GM10847 (cell line): ENCODE results near the gene ARHGAP23.

Source experiments
- POLR2A ChIP-seq: IDR thresholded peaks from 2 replicates; pipeline ENCODE4 v1.6.1; 2011; ENCODE audit not compliant: insufficient read length; ENCODE audit errors: extremely low read depth

The ARHGAP23 gene

DNA sequence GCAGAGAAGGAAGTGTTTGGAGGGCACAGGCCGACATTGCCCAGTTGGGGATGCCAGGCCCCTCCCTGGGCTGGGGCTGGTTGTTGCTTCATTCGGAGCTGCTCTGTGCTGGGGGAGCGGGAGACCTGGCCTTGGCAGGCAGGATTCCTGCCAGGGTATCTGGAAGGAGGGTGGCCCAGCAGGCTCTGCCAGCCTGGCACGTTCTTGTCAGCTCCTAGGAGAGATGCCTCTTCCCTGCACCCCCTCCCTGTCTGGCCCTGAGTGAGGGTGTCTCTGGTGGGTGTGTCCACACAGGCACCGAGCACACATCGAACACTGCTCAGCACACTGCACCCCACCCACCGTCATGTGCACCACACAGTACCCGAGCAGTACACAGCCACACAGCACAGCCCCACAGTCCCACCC, 35.2 kb downstream of the ARHGAP23 start:
- TF ChIP-seq POLR2A: no peak

DNA sequence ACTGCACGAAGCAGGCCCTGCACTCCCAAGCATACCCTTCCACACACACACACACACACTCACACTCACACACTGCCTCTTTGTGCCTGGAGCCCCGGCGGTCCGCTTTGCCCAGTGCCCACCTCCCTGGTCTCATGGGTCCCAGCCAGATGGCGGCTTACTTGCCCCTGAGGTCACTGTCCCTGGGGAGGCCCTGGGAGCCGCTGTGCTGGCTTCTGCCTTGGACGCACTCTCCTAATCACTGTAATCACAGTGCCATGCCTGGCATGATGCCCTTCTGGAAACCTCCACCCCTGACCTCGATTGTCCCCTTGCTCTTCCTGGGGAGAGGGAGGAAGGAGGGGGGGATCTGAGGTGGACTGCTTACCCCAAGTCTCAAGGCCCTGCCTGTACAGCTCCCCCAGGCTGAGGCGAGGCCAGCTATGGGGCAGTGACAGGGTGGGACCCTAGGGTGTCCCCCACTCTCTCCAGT, 36.0 kb downstream of the ARHGAP23 start:
- no peak for TF ChIP-seq POLR2A

DNA sequence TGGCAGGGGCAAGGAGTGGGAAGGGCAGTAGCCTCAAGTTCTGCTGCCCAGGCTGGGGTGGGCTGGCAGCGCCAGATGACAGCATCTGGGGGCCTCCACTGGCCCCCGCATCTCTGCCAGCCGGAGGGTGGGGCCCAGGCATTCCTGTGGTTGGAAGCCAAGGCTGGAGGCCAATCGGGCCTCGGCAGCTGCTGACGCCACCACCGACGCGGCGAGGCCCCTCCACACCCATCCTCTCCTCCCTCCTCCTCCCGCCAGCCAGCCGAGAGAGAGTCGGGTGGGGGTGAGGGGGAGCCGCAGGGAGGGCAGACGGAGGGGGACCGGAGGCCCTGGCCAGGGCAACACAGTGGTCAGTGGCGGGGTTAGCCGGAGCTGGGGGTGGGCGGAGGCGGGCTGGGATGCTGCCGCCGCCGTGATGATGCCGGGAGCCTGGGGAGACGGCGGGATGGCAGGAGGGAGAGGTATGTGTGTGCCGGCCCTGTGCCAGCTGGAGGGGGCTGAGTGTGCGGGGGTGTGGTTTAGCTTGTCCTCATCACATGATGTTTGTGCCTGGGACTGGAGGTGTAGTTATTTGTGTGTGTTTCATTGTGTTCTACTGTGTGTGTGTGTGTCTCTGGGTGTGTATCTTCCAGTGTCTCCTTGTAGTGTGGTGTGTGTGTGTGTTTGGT, 36.6 kb downstream of the ARHGAP23 start:
- no peak for TF ChIP-seq POLR2A

DNA sequence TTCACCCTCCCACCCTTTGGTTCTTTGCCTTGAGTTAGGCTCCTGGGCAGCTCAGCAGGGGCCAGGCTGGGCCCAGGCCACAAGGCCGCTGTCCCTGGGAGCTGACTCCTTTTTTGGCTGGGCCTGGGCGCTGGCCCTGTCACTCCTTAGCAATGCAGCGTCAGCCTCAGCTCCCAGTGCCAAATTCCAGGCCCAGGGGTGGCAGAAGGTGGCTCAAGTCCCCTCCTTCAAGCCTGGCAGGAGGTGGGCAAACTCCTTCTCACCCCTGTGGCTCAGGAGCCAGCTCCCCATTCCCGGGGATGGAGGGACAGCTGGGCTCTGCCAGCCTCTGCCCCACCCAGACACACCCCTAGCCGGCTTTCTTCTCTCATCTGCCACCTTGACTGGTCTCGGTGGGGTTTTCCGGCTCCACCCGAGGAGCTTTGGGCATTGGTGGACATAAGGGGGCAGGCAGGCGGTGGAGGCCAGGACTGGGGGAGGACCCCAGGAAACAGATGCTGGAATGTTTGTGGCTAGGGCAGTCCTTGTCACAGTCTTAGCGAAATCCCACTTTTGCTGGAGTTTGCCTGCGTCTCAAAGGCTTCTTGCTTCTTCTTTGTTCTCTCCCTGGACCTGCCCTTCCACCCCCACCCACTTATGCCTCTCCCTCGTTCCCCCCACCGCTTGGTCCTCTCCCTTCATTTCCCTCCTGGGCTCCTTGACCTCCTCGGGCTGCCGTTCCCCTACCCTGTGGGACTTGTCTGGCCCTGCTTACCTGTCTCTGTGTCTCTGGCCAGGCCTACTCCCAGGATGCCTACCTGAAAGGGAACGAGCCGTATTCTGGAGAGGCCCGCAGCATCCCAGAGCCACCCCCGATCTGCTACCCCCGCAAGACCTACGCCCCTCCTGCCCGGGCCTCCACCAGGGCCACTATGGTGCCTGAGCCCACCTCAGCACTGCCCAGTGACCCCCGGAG, 37.4 kb downstream of the ARHGAP23 start:
- TF ChIP-seq POLR2A: no peak

GRCh38 chr17:38466346-38467315, 38.4 kb downstream of the ARHGAP23 start:
- no peak for TF ChIP-seq POLR2A

GRCh38 chr17:38467491-38467890, 39.2 kb downstream of the ARHGAP23 start:
- no peak for TF ChIP-seq POLR2A

- TF ChIP-seq POLR2A: no peak
These were observed 41.6 kb downstream of the ARHGAP23 start for GRCh38 chr17:38469875-38470274.

- no peak for TF ChIP-seq POLR2A
These were observed 48.3 kb downstream of the ARHGAP23 start for GRCh38 chr17:38476549-38476948.

DNA sequence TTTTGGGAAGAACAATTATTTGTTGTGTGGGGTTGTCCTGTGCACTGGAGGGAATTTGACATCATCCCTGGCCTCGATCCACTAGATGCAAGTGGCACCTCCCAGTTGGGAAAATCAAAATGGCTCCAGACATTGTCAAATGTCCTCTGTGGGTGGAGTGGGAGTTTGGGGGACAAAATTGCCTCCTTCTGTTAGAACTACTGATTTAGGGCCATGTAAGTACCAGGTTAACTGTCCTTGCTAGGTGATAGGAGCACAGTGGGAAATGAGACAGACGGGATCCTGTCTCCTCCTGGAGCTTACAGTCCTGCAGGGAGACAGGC, 56.8 kb downstream of the ARHGAP23 start:
- no peak for TF ChIP-seq POLR2A

- peak; percentile 84 for TF ChIP-seq POLR2A
These were observed 57.5 kb downstream of the ARHGAP23 start for GRCh38 chr17:38485681-38486298.

- TF ChIP-seq POLR2A: no peak
These were observed 70.1 kb downstream of the ARHGAP23 start for GRCh38 chr17:38498353-38498752.

DNA sequence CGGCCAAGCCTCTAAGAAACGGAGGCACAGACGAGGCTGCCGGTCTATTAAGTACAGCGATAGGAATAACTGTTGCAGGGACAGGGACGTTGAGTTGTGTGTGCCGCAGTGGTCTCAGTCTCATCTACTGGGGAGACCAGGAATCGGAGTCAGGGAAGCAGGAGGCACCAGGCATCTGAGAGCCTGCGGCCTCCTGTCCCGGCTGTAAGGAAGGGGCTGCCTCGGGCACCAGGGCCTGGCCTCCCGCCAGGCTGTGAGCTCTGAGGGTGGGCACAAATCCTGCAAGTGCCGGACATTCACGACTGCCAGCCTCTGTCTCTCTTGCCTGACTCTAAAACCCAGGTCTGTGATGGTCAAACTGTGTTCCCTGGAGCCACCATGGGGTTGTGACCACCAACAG, 76.0 kb downstream of the ARHGAP23 start:
- no peak for TF ChIP-seq POLR2A

DNA sequence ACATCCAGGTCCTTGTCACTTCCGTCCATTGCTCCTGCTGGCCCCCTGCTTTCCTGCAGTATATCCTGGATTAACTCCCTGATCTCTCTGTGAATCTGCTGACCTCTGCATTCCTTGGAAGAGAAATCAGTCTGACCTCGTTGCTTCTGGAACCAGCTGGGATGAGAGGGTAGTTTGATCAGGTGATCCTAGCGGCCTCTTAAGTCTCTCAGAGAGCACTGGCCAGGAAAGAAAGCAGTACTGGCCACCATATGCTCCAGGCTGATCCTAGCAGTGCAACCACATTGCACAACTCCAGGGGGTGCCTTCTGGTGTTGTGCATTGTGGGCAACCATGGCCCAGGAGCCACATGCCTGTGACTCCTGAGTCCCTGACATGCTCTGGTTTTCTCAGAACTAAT, 79.2 kb downstream of the ARHGAP23 start:
- TF ChIP-seq POLR2A: no peak

- no peak for TF ChIP-seq POLR2A
These were observed 79.8 kb downstream of the ARHGAP23 start for GRCh38 chr17:38507921-38508569.

- TF ChIP-seq POLR2A: no peak
These were observed 80.3 kb downstream of the ARHGAP23 start for GRCh38 chr17:38508570-38508950.
